Smooth muscle cell (in vitro differentiated cells): ENCODE measurements around the gene DDX28. TPM values are rescaled to one million over a fixed set of nuclear protein-coding genes. Genes with fewer than 3 reads are reported as not detected.
"Not testable (repeated sequence)": the region's sequence is repeated elsewhere in the genome, so short reads cannot be mapped to it uniquely, and the experiment has no call there.

Source experiments
- DNase-seq: peaks from one replicate; lab custom pipeline; 2025; ENCODE audit not compliant: unreplicated experiment; lab: John Stamatoyannopoulos, UW
- H2AFZ ChIP-seq: fragments of 200-600 bp; sonication (generic); 2 replicates; pipeline ENCODE4 v1.6.0; 2016; ENCODE audit warnings: antibody characterized with exemption, low read depth, mild to moderate bottlenecking
- H3F3A ChIP-seq: fragments of 200-600 bp; sonication (generic); 2 replicates; pipeline ENCODE4 v1.6.0; 2017; ENCODE audit warnings: antibody characterized with exemption, low read depth
- H3K27ac ChIP-seq: fragments of 200-600 bp; sonication (generic); 2 replicates; pipeline ENCODE4 v1.5.1; 2016; ENCODE audit warnings: low read depth, mild to moderate bottlenecking
- H3K27me3 ChIP-seq: fragments of 200-600 bp; sonication (generic); 2 replicates; pipeline ENCODE4 v1.6.1; 2016; ENCODE audit warnings: low read depth, mild to moderate bottlenecking
- H3K36me3 ChIP-seq: fragments of 200-600 bp; sonication (generic); 2 replicates; pipeline ENCODE4 v1.5.1; 2016; ENCODE audit warnings: low read depth
- H3K4me1 ChIP-seq: fragments of 200-600 bp; sonication (generic); 2 replicates; pipeline ENCODE4 v1.5.1; 2016; ENCODE audit warnings: low read depth
- H3K4me2 ChIP-seq: fragments of 200-600 bp; sonication (generic); 2 replicates; pipeline ENCODE4 v1.6.0; 2016; ENCODE audit warnings: mild to moderate bottlenecking
- H3K4me3 ChIP-seq: fragments of 200-600 bp; sonication (generic); 2 replicates; pipeline ENCODE4 v1.5.1; 2016; ENCODE audit warnings: mild to moderate bottlenecking
- H3K79me2 ChIP-seq: fragments of 200-600 bp; sonication (generic); 2 replicates; pipeline ENCODE4 v1.6.0; 2016; ENCODE audit warnings: low read depth, mild to moderate bottlenecking
- H3K9ac ChIP-seq: fragments of 200-600 bp; sonication (generic); 2 replicates; pipeline ENCODE4 v1.6.0; 2016; ENCODE audit warnings: low read depth
- H3K9me3 ChIP-seq: fragments of 200-600 bp; sonication (generic); replicated peaks from 2 replicates; pipeline ENCODE4 v1.5.1; 2016; ENCODE audit warnings: low read depth
- H4K20me1 ChIP-seq: fragments of 200-600 bp; sonication (generic); 2 replicates; pipeline ENCODE4 v1.6.0; 2016; ENCODE audit warnings: low read depth
- WGBS: methylation state at CpG from one replicate; pipeline ENCODE4 v1.1.7; 2016; ENCODE audit warnings: low lambda C conversion rate; 5-methylcytosine and 5-hydroxymethylcytosine counted together
- polyA plus RNA-seq: library from polyadenylated mRNA; unstranded; fragments of >200 nt; fragmentation: Nextera tagmentation; extraction: Ambion mirVana; gene quantifications from 2 replicates; pipeline ENCODE4 v1.2.1, GENCODE V29; 2016
- small RNA-seq: library from RNA; depleted of rRNA; stranded (forward); fragments of <200 nt; gene quantifications from one replicate; pipeline ENCODE3, GENCODE V24; 2014
- total RNA-seq: library from RNA; depleted of rRNA; stranded (reverse); fragments of >200 nt; gene quantifications from 2 replicates; pipeline ENCODE4 v1.2.3, GENCODE V29; 2014
- TF ChIP-seq, protein P1 (sequence below): fragments of 200-600 bp; sonication (generic); IDR thresholded peaks from 2 replicates; pipeline ENCODE4 v1.5.1; 2017; ENCODE audit warnings: borderline replicate concordance, mild to moderate bottlenecking, antibody characterized with exemption; ENCODE audit not compliant: insufficient read depth, poor library complexity, severe bottlenecking

Gene DDX28
- total and polyA plus RNA-seq, 2 experiments from 2014 or later: 6.7 to 9.0 TPM

DNA sequence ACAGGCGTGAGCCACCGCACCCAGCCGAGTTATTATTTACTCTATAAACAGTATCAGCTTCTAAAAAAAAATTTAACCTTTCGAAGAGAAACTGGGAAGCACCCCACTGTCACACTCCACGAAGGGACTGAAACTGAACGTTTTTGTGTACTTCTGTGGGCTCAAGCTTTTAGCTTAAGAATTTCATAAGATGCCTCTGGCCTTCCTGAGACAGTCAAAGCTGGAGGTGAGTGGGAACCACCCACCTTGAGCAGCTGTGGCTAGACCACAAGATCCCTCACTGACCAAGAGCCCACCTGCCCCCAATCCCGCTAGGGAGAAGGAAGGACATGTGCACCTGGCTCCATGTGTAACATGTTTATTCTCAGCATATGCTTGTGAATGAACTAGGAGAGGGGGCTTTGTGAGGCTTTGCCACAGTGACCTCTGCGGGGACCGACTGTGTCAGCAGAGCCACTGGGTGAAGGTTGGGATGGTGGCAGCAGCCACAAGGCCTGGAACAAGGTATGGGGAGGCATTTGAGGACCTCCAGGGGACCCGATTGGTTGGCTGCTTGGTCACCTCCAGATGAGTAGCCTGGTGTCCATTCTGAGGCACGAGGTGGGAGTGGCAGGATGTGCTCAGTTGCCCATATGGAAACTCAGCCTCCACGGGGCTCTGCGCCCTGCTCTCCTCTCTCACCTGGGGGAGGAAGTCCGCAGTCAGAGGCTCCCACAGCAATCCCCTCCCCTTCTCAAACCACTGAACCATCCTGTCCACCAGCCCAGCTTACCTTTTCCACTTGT, 47.5 kb downstream of the DDX28 start:
- 84% methylated on average over 14 of the region's 14 CpGs for WGBS
- TF ChIP-seq, protein P1, sequence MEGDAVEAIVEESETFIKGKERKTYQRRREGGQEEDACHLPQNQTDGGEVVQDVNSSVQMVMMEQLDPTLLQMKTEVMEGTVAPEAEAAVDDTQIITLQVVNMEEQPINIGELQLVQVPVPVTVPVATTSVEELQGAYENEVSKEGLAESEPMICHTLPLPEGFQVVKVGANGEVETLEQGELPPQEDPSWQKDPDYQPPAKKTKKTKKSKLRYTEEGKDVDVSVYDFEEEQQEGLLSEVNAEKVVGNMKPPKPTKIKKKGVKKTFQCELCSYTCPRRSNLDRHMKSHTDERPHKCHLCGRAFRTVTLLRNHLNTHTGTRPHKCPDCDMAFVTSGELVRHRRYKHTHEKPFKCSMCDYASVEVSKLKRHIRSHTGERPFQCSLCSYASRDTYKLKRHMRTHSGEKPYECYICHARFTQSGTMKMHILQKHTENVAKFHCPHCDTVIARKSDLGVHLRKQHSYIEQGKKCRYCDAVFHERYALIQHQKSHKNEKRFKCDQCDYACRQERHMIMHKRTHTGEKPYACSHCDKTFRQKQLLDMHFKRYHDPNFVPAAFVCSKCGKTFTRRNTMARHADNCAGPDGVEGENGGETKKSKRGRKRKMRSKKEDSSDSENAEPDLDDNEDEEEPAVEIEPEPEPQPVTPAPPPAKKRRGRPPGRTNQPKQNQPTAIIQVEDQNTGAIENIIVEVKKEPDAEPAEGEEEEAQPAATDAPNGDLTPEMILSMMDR: no peak
- H3K4me2 ChIP-seq: no peak overlapping the region
- H3F3A ChIP-seq: no peaks in the 10 kb centered on the region
- H3K27me3 ChIP-seq: no peaks in the 10 kb centered on the region
- H3K9me3 ChIP-seq: no peaks in the 10 kb centered on the region
- H3K4me3 ChIP-seq: no peak overlapping the region
- H3K36me3 ChIP-seq: no peaks in the 10 kb centered on the region
- no peak overlapping the region for H3K9ac ChIP-seq
- no peaks in the 10 kb centered on the region for H4K20me1 ChIP-seq
- H3K4me1 ChIP-seq: no peaks in the 10 kb centered on the region
- no peaks in the 10 kb centered on the region for H3K79me2 ChIP-seq
- no peak overlapping the region for H3K27ac ChIP-seq
- DNase-seq: no peak
- H2AFZ ChIP-seq: no peak overlapping the region

DNA sequence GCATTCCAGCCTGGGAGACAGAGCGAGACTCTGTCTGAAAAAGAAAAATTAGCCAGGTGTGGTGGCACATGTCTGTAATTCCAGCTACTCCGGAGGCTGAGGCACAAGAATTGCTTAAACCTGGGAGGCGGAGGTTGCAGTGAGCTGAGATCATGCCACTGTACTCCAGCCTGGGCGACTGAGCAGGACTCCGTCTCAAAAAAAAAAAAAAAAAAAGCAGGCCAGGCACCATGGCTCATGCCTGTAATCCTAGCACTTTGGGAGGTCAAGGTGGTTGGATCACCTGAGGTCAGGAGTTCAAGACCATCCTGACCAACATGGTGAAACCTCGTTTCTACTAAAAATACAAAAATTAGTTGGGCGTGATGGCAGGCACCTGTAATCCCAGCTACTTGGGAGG, 50.7 kb downstream of the DDX28 start:
- not testable (repeated sequence) for H3K4me3 ChIP-seq, H2AFZ ChIP-seq
- WGBS: 87% methylated on average over 7 of the region's 7 CpGs

DNA sequence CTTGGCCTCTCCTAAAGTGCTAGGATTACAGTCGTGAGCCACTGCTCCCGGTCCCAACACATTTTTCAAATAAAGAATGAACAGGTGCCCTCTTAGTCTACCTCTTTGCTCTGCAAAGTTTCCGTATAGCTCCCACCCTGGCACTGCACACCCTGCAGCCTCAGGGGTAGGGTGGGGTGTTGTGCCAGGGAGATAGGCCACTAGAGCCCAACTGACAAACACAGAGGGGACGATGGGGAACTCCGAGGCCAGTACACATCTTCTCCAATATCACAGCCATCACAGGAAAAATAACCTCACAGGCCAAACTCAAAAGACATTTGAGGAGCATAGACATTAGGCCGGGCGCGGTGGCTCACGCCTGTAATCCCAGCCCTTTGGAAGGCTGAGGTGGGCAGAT, 51.9 kb downstream of the DDX28 start:
- no peak for DNase-seq
- Histone ChIP-seq H3K27me3 (no peaks in the 10 kb centered on the region), H2AFZ (no peak overlapping the region), H3K4me1 (peaks cover 13% of the 10 kb centered on the region), H3K79me2 (peaks cover 21% of the 10 kb centered on the region), H3K9ac (no peak overlapping the region), H3K4me3 (no peak overlapping the region), H3K9me3 (no peaks in the 10 kb centered on the region), H4K20me1 (peaks cover 17% of the 10 kb centered on the region), H3K36me3 (no peaks in the 10 kb centered on the region), H3K4me2 (no peak overlapping the region), H3K27ac (no peak overlapping the region), H3F3A (no peaks in the 10 kb centered on the region)
- TF ChIP-seq, protein P1: no peak
- 94% methylated on average over 9 of the region's 9 CpGs for WGBS

More for the DNA sequence above, 50.7 kb downstream of the DDX28 start:
- not testable (repeated sequence) for H3K27me3 ChIP-seq, H3K4me2 ChIP-seq, H3K9me3 ChIP-seq, H3K4me1 ChIP-seq, H3F3A ChIP-seq, H3K79me2 ChIP-seq, DNase-seq, H4K20me1 ChIP-seq, H3K27ac ChIP-seq, H3K9ac ChIP-seq, H3K36me3 ChIP-seq

Small RNAs within 50 kb of the gene (small RNA-seq; reads per million reads assigned to genes)
- not detected for gene RNU6-359P

Other genes starting within 250 kb of the DDX28 start
- gene RANBP10, start 216.7 kb downstream of the DDX28 start, total RNA-seq: 4.6 and 9.8 TPM in 2 replicates
- gene RANBP10, start 216.7 kb downstream of the DDX28 start, polyA plus RNA-seq: 5.9 and 6.6 TPM in 2 replicates
- gene TSNAXIP1, start 216.3 kb downstream of the DDX28 start, total RNA-seq: 0.18 and 1.1 TPM in 2 replicates
- 1.0 and 3.1 TPM in 2 replicates for gene TSNAXIP1, start 216.3 kb downstream of the DDX28 start, polyA plus RNA-seq
- 23.0 and 31.3 TPM in 2 replicates for gene THAP11, start 180.9 kb downstream of the DDX28 start, total RNA-seq
- 32.7 and 38.3 TPM in 2 replicates for gene THAP11, start 180.9 kb downstream of the DDX28 start, polyA plus RNA-seq
- 112 and 115 TPM in 2 replicates for gene NUTF2, start 176.3 kb downstream of the DDX28 start, total RNA-seq
- gene NUTF2, start 176.3 kb downstream of the DDX28 start, polyA plus RNA-seq: 202 and 208 TPM in 2 replicates
- gene CENPT, start 175.5 kb downstream of the DDX28 start, total RNA-seq: 37.3 and 47.0 TPM in 2 replicates
- 65.8 and 79.7 TPM in 2 replicates for gene CENPT, start 175.5 kb downstream of the DDX28 start, polyA plus RNA-seq
- 35.5 and 46.3 TPM in 2 replicates for gene EDC4, start 150.2 kb downstream of the DDX28 start, total RNA-seq
- 64.5 and 74.7 TPM in 2 replicates for gene EDC4, start 150.2 kb downstream of the DDX28 start, polyA plus RNA-seq
- gene NRN1L, start 138.3 kb downstream of the DDX28 start, total RNA-seq: not detected in 2 replicates
- 0.46 and 0.57 TPM in 2 replicates for gene NRN1L, start 138.3 kb downstream of the DDX28 start, polyA plus RNA-seq
- 15.3 and 17.2 TPM in 2 replicates for gene PSKH1, start 130.0 kb downstream of the DDX28 start, total RNA-seq
- 35.2 and 36.0 TPM in 2 replicates for gene PSKH1, start 130.0 kb downstream of the DDX28 start, polyA plus RNA-seq
- gene CTRL, start 91.4 kb downstream of the DDX28 start, total RNA-seq: 0.18 and 0.90 TPM in 2 replicates
- gene CTRL, start 91.4 kb downstream of the DDX28 start, polyA plus RNA-seq: 12.9 and 14.8 TPM in 2 replicates
- gene PSMB10, start 86.4 kb downstream of the DDX28 start, total RNA-seq: 17.3 and 18.5 TPM in 2 replicates
- gene PSMB10, start 86.4 kb downstream of the DDX28 start, polyA plus RNA-seq: 38.4 and 44.7 TPM in 2 replicates
- gene LCAT, start 79.1 kb downstream of the DDX28 start, total RNA-seq: 12.9 and 14.3 TPM in 2 replicates
- 34.6 and 35.5 TPM in 2 replicates for gene LCAT, start 79.1 kb downstream of the DDX28 start, polyA plus RNA-seq
- gene SLC12A4, start 54.6 kb downstream of the DDX28 start, total RNA-seq: 47.7 and 74.3 TPM in 2 replicates
- gene SLC12A4, start 54.6 kb downstream of the DDX28 start, polyA plus RNA-seq: 92.4 and 107 TPM in 2 replicates
- gene DPEP3, start 42.7 kb downstream of the DDX28 start, total RNA-seq: not detected in 2 replicates
- gene DPEP3, start 42.7 kb downstream of the DDX28 start, polyA plus RNA-seq: not detected in 2 replicates
- gene DPEP2, start 23.7 kb downstream of the DDX28 start, total RNA-seq: not detected in 2 replicates
- not detected in 2 replicates for gene DPEP2, start 23.7 kb downstream of the DDX28 start, polyA plus RNA-seq
- not detected in 2 replicates for gene DPEP2NB, start 7.3 kb downstream of the DDX28 start, total RNA-seq
- gene DPEP2NB, start 7.3 kb downstream of the DDX28 start, polyA plus RNA-seq: not detected in 2 replicates
- gene DUS2, start 52 bp upstream of the DDX28 start, total RNA-seq: 9.5 and 12.1 TPM in 2 replicates
- 23.5 and 25.6 TPM in 2 replicates for gene DUS2, start 52 bp upstream of the DDX28 start, polyA plus RNA-seq
- gene NFATC3, start 62.1 kb upstream of the DDX28 start, total RNA-seq: 30.2 and 32.4 TPM in 2 replicates
- gene NFATC3, start 62.1 kb upstream of the DDX28 start, polyA plus RNA-seq: 14.7 and 15.2 TPM in 2 replicates
- gene ESRP2, start 212.9 kb upstream of the DDX28 start, total RNA-seq: 5.5 and 8.5 TPM in 2 replicates
- gene ESRP2, start 212.9 kb upstream of the DDX28 start, polyA plus RNA-seq: 2.7 and 11.1 TPM in 2 replicates
- 22.5 and 24.2 TPM in 2 replicates for gene PLA2G15, start 222.1 kb upstream of the DDX28 start, total RNA-seq
- gene PLA2G15, start 222.1 kb upstream of the DDX28 start, polyA plus RNA-seq: 29.7 and 38.3 TPM in 2 replicates
- gene SLC7A6, start 241.3 kb upstream of the DDX28 start, total RNA-seq: 16.5 and 22.7 TPM in 2 replicates
- gene SLC7A6, start 241.3 kb upstream of the DDX28 start, polyA plus RNA-seq: 11.4 and 15.9 TPM in 2 replicates